H9 (cell line): ENCODE results near the gene ITSN2. TPM values are rescaled to one million over a fixed set of nuclear protein-coding genes. Genes with fewer than 3 reads are reported as not detected.

Experiments used
- DNase-seq: peaks from one replicate; pipeline ENCODE4 v3.0.0-alpha.2; 2017
- H2AFZ ChIP-seq: one replicate; pipeline ENCODE4 v1.6.1; 2013; ENCODE audit warnings: mild to moderate bottlenecking, low read length, control low read depth, moderate library complexity
- H2AK5ac ChIP-seq: 2 replicates; pipeline ENCODE4 v1.6.1; 2013; ENCODE audit warnings: low read length, control low read depth, mixed read lengths; ENCODE audit not compliant: insufficient read length
- H2BK120ac ChIP-seq: one replicate; pipeline ENCODE4 v1.6.1; 2013; ENCODE audit warnings: low read depth, mild to moderate bottlenecking, low read length, control low read depth, inconsistent platforms; ENCODE audit not compliant: poor library complexity, severe bottlenecking
- H2BK12ac ChIP-seq: 2 replicates; pipeline ENCODE4 v1.6.1; 2013; ENCODE audit warnings: low read length, control low read depth, mixed read lengths, low read depth; ENCODE audit not compliant: insufficient read length
- H2BK15ac ChIP-seq: 2 replicates; pipeline ENCODE4 v1.6.1; 2013; ENCODE audit warnings: low read depth, low read length, control low read depth
- H2BK20ac ChIP-seq: one replicate; pipeline ENCODE4 v1.6.1; 2013; ENCODE audit warnings: low read depth, mild to moderate bottlenecking, low read length, control low read depth, inconsistent platforms; ENCODE audit not compliant: poor library complexity, severe bottlenecking
- H2BK5ac ChIP-seq: 2 replicates; pipeline ENCODE4 v1.6.1; 2013; ENCODE audit warnings: low read length, control low read depth, mixed read lengths; ENCODE audit not compliant: insufficient read length
- H3K14ac ChIP-seq: 2 replicates; pipeline ENCODE4 v1.6.1; 2013; ENCODE audit warnings: low read length, control low read depth; ENCODE audit not compliant: insufficient read depth
- H3K18ac ChIP-seq: 2 replicates; pipeline ENCODE4 v1.6.1; 2013; ENCODE audit warnings: low read depth, mild to moderate bottlenecking, mixed read lengths, low read length, control low read depth; ENCODE audit not compliant: insufficient read length
- H3K23ac ChIP-seq: 2 replicates; pipeline ENCODE4 v1.6.1; 2013; ENCODE audit warnings: low read length, control low read depth, mixed read lengths, low read depth; ENCODE audit not compliant: insufficient read length
- H3K23me2 ChIP-seq: 2 replicates; pipeline ENCODE4 v1.6.1; 2013; ENCODE audit warnings: low read depth, mild to moderate bottlenecking, mixed read lengths, low read length, control low read depth; ENCODE audit not compliant: insufficient read length, poor library complexity, severe bottlenecking
- H3K27ac ChIP-seq: 2 replicates; pipeline ENCODE4 v1.5.1; 2013; ENCODE audit warnings: low read length, control low read depth, mixed read lengths, low read depth; ENCODE audit not compliant: insufficient read length
- H3K27me3 ChIP-seq: 2 replicates; pipeline ENCODE4 v1.6.1; 2013; ENCODE audit warnings: low read length, control low read depth, inconsistent platforms; ENCODE audit not compliant: insufficient read depth
- H3K4ac ChIP-seq: 2 replicates; pipeline ENCODE4 v1.6.1; 2013; ENCODE audit warnings: low read depth, mild to moderate bottlenecking, control low read depth, inconsistent platforms, low read length, moderate library complexity
- H3K4me1 ChIP-seq: 2 replicates; pipeline ENCODE4 v1.6.1; 2013; ENCODE audit warnings: low read length, control low read depth, inconsistent platforms; ENCODE audit not compliant: insufficient read depth
- H3K4me2 ChIP-seq: 2 replicates; pipeline ENCODE4 v1.6.1; 2013; ENCODE audit warnings: low read length, control low read depth, mixed read lengths; ENCODE audit not compliant: insufficient read length, insufficient read depth
- H3K56ac ChIP-seq: 2 replicates; pipeline ENCODE4 v1.6.1; 2013; ENCODE audit warnings: low read depth, mild to moderate bottlenecking, mixed read lengths, low read length, control low read depth; ENCODE audit not compliant: insufficient read length
- H3K79me1 ChIP-seq: 2 replicates; pipeline ENCODE4 v1.6.1; 2013; ENCODE audit warnings: low read depth, mild to moderate bottlenecking, moderate library complexity, low read length, control low read depth, inconsistent platforms; ENCODE audit not compliant: insufficient read depth, poor library complexity, severe bottlenecking
- H3K79me2 ChIP-seq: 2 replicates; pipeline ENCODE4 v1.6.1; 2013; ENCODE audit warnings: low read length, control low read depth, inconsistent platforms; ENCODE audit not compliant: insufficient read depth
- H3K9ac ChIP-seq: 2 replicates; pipeline ENCODE4 v1.6.1; 2013; ENCODE audit warnings: low read length, control low read depth, mixed read lengths; ENCODE audit not compliant: insufficient read length; ENCODE audit errors: extremely low read depth
- H3K9me3 ChIP-seq: one replicate; pipeline ENCODE4 v1.6.1; 2013; ENCODE audit warnings: low read depth, low read length, inconsistent platforms; ENCODE audit not compliant: control insufficient read depth
- H3T11ph ChIP-seq: one replicate; pipeline ENCODE4 v1.6.1; 2013; ENCODE audit warnings: mild to moderate bottlenecking, low read length, control low read depth, inconsistent platforms
- H4K20me1 ChIP-seq: one replicate; pipeline ENCODE4 v1.6.1; 2013; ENCODE audit not compliant: control insufficient read depth, insufficient read length, insufficient read depth
- H4K5ac ChIP-seq: 2 replicates; pipeline ENCODE4 v1.6.1; 2013; ENCODE audit warnings: low read depth, mild to moderate bottlenecking, mixed read lengths, low read length, control low read depth; ENCODE audit not compliant: insufficient read length
- H4K8ac ChIP-seq: replicated peaks from 2 replicates; pipeline ENCODE4 v1.6.1; 2013; ENCODE audit warnings: low read length, control low read depth, mixed read lengths, low read depth; ENCODE audit not compliant: insufficient read length
- H4K91ac ChIP-seq: 2 replicates; pipeline ENCODE4 v1.6.1; 2013; ENCODE audit warnings: low read depth, mild to moderate bottlenecking, moderate library complexity, mixed read lengths, low read length, control low read depth; ENCODE audit not compliant: insufficient read length
- H3K27ac Mint-ChIP-seq, 3 experiments: 2 replicates in 2 of 3; 3 replicates in 1 of 3; pipeline ENCODE4 v1.8.0; 2020 to 2021; ENCODE audit warnings: mixed read lengths in 3 of 3, mild to moderate bottlenecking in 1 of 3, moderate library complexity in 1 of 3
- H3K27me3 Mint-ChIP-seq: 2 replicates; pipeline ENCODE4 v1.8.0; 2021; ENCODE audit warnings: low read depth, mild to moderate bottlenecking, moderate library complexity, mixed read lengths
- H3K36me3 Mint-ChIP-seq, 3 experiments: 2 replicates in 2 of 3; 3 replicates in 1 of 3; pipeline ENCODE4 v1.8.0; 2020 to 2021; ENCODE audit warnings: low read depth in 3 of 3, mixed read lengths in 3 of 3; ENCODE audit not compliant: insufficient read depth in 1 of 3
- H3K4me1 Mint-ChIP-seq, 2 experiments: 2 replicates each; pipeline ENCODE4 v1.8.0; 2020; ENCODE audit warnings: mixed read lengths in 2 of 2
- H3K4me3 Mint-ChIP-seq, 2 experiments: 2 replicates in 1 of 2; 3 replicates in 1 of 2; pipeline ENCODE4 v1.8.0; 2020 to 2021; ENCODE audit warnings: mild to moderate bottlenecking in 2 of 2, mixed read lengths in 2 of 2, moderate library complexity in 1 of 2
- H3K9me3 Mint-ChIP-seq, 2 experiments: 2 replicates in 1 of 2; 3 replicates in 1 of 2; pipeline ENCODE4 v1.8.0; 2020; ENCODE audit warnings: mild to moderate bottlenecking in 2 of 2, mixed read lengths in 2 of 2, moderate library complexity in 1 of 2
- CTCF ChIP-seq: fragments of 200-600 bp; sonication (generic); conservative IDR thresholded peaks from 3 replicates; pipeline ENCODE4 v1.8.0; 2021; ENCODE audit warnings: antibody characterized with exemption, mild to moderate bottlenecking
- WGBS: extraction: QIAGEN DNeasy Blood & Tissue Kit; methylation state at CpG from one replicate; pipeline ENCODE4 v1.1.7; 2013; ENCODE audit warnings: missing lambda C conversion rate, low lambda C conversion rate, mixed read lengths; ENCODE audit not compliant: insufficient read length; ENCODE audit errors: extremely low coverage; 5-methylcytosine and 5-hydroxymethylcytosine counted together
- total RNA-seq: library from RNA; stranded (reverse); gene quantifications from 2 replicates; pipeline ENCODE4 v1.2.1, GENCODE V29; 2021

ITSN2 gene
- total RNA-seq, 1 experiment from 2014 or later = 17.0 TPM

- H2BK12ac ChIP-seq = no peak overlapping the region
- no peak overlapping the region for H2AFZ ChIP-seq
- H3K56ac ChIP-seq = no peak overlapping the region
- H4K91ac ChIP-seq = no peak overlapping the region
- no peak overlapping the region for H2BK120ac ChIP-seq
- H3K23me2 ChIP-seq = no peaks in the 10 kb centered on the region
- H2AK5ac ChIP-seq = no peak overlapping the region
- H3K23ac ChIP-seq = no peak overlapping the region
- no peaks in the 10 kb centered on the region for H3K27me3 Mint-ChIP-seq
- H3K4me2 ChIP-seq = no peak overlapping the region
- no peaks in the 10 kb centered on the region for H4K20me1 ChIP-seq
- H3K9me3 Mint-ChIP-seq = no peaks in the 10 kb centered on the region
- no peak overlapping the region for H3K4me3 Mint-ChIP-seq
- no peak overlapping the region for H3K27ac ChIP-seq
- no peak overlapping the region for H3K27ac Mint-ChIP-seq
- no peaks in the 10 kb centered on the region for H3K79me2 ChIP-seq
- no peaks in the 10 kb centered on the region for H3K9me3 ChIP-seq
- no peak overlapping the region for H2BK20ac ChIP-seq
- H3K4me1 Mint-ChIP-seq = no peaks in the 10 kb centered on the region
- H3K27me3 ChIP-seq = no peaks in the 10 kb centered on the region
- no peak overlapping the region for H2BK5ac ChIP-seq
- H4K8ac ChIP-seq = no peak overlapping the region
- no peak overlapping the region for H4K5ac ChIP-seq
- H3K36me3 Mint-ChIP-seq = peaks cover 0 to 10% (median 0%) of the 10 kb centered on the region in 3 experiments; a peak in 3 of 7 replicates
- H3K14ac ChIP-seq = no peak overlapping the region
- WGBS = no CpG with 5 or more reads among the region's 3 CpGs
- H3K79me1 ChIP-seq = no peaks in the 10 kb centered on the region
- H3K9ac ChIP-seq = no peak overlapping the region
- TF ChIP-seq CTCF = no peak
- DNase-seq = no peak
- no peak overlapping the region for H3T11ph ChIP-seq
- H3K4ac ChIP-seq = no peak overlapping the region
- H2BK15ac ChIP-seq = no peak overlapping the region
- H3K18ac ChIP-seq = no peak overlapping the region
- H3K4me1 ChIP-seq = no peaks in the 10 kb centered on the region
Measured at GRCh38 chr2:24247592-24247991, 112.7 kb downstream of the ITSN2 start.
